Testis (tissue), 3 donors: Measurements from ENCODE around the gene HEPHL1. TPM values are rescaled to one million over a fixed set of nuclear protein-coding genes. Genes with fewer than 3 reads are reported as not detected.

Experiments used
- DNase-seq: peaks from one replicate; pipeline ENCODE4 v3.0.0-alpha.2; 2019
- H3K27ac ChIP-seq, 2 donors: fragments of 200-600 bp; sonication (generic); one replicate each; pipeline ENCODE4 v1.5.1; 2019
- H3K27me3 ChIP-seq: fragments of 200-600 bp; sonication (generic); one replicate; pipeline ENCODE4 v1.5.1; 2019
- H3K36me3 ChIP-seq: fragments of 200-600 bp; sonication (generic); one replicate; pipeline ENCODE4 v1.5.1; 2017; ENCODE audit warnings: low read depth; ENCODE audit errors: missing control alignments
- H3K4me1 ChIP-seq: fragments of 200-600 bp; sonication (generic); one replicate; pipeline ENCODE4 v1.5.1; 2019
- H3K4me3 ChIP-seq, 2 donors: fragments of 200-600 bp; sonication (generic); one replicate each; pipeline ENCODE4 v1.5.1; 2017 to 2019
- H3K9me3 ChIP-seq: fragments of 200-600 bp; sonication (generic); one replicate; pipeline ENCODE4 v1.5.1; 2017
- CTCF ChIP-seq, 3 experiments: fragments of 450-650 bp in 2 of 3; fragments of 200-600 bp in 1 of 3; sonication (generic) in 1 of 3; IDR thresholded peaks; one replicate each; pipeline ENCODE4 v1.5.1; 2016 to 2019; ENCODE audit warnings: antibody characterized with exemption in 3 of 3, mild to moderate bottlenecking in 2 of 3, moderate library complexity in 1 of 3
- POLR2A ChIP-seq: fragments of 450-650 bp; IDR thresholded peaks from one replicate; pipeline ENCODE4 v1.6.1; 2017; ENCODE audit warnings: antibody characterized with exemption, mild to moderate bottlenecking, moderate library complexity
- WGBS, 2 donors: methylation state at CpG; one replicate each; pipeline ENCODE4 v1.1.5; 2018; 5-methylcytosine and 5-hydroxymethylcytosine counted together
- intact Hi-C: fragments of 100-400 bp; cut with DNase I; formaldehyde crosslinking; loops from one replicate; pipeline ENCODE4 v1.15.1; 2023; ENCODE audit warnings: low total_unique reads
- polyA plus RNA-seq: library from polyadenylated mRNA; stranded (reverse); fragments of 350-450 nt; fragmentation: Illumina TruSeq; extraction: RNeasy Lipid Tissue Mini Kit (QIAGEN cat#74804); gene quantifications from one replicate; pipeline ENCODE4 v1.2.3, GENCODE V29; 2014; ENCODE audit warnings: low read depth, low replicate concordance; ENCODE audit not compliant: insufficient read depth
- total RNA-seq, 2 donors: library from RNA; depleted of rRNA; stranded (reverse); fragments of >200 nt; gene quantifications; one replicate each; pipeline ENCODE4 v1.2.3, GENCODE V29; 2016

The HEPHL1 gene
- total and polyA plus RNA-seq, 3 donors from 2014 or later: 0.24 to 0.87 (median 0.54) TPM

GRCh38 chr11:94139416-94139815 lies 118.3 kb downstream of the HEPHL1 start:
- H3K36me3 ChIP-seq: no peaks in the 10 kb centered on the region
- TF ChIP-seq CTCF (IDR thresholded peaks at IDR 0.05) (no peak), POLR2A (no peak)
- H3K9me3 ChIP-seq: no peaks in the 10 kb centered on the region
- 79 to 81% methylated on average over 4 of the region's 4 CpGs for WGBS, 2 donors
- no peak for DNase-seq
- H3K27me3 ChIP-seq: no peaks in the 10 kb centered on the region
- H3K27ac ChIP-seq: no peak overlapping the region
- H3K4me3 ChIP-seq: no peak overlapping the region
- H3K4me1 ChIP-seq: peaks cover 33% of the 10 kb centered on the region
- intact Hi-C loops: no loop called here

- no peak for DNase-seq
- Histone ChIP-seq H3K4me3 (no peak overlapping the region), H3K9me3 (no peaks in the 10 kb centered on the region), H3K36me3 (no peaks in the 10 kb centered on the region), H3K27me3 (no peaks in the 10 kb centered on the region), H3K27ac (no peak overlapping the region), H3K4me1 (peaks cover 26% of the 10 kb centered on the region)
- intact Hi-C loops: no loop called here
- TF ChIP-seq POLR2A (no peak), CTCF (IDR thresholded peaks at IDR 0.05) (no peak)
- 88 to 93% methylated on average over 2 of the region's 2 CpGs for WGBS, 2 donors
Measured at GRCh38 chr11:94140154-94140655, 119.1 kb downstream of the HEPHL1 start.

GRCh38 chr11:94141511-94142307 lies 120.6 kb downstream of the HEPHL1 start:
- intact Hi-C loops: no loop called here
- DNase-seq: no peak
- Histone ChIP-seq H3K36me3 (no peaks in the 10 kb centered on the region), H3K4me3 (no peak overlapping the region), H3K4me1 (peaks cover 28% of the 10 kb centered on the region), H3K9me3 (no peaks in the 10 kb centered on the region), H3K27me3 (no peaks in the 10 kb centered on the region), H3K27ac (peak overlapping the region; percentile 45 to 74)
- WGBS, 2 donors: 90 to 92% methylated on average over 10 to 12 of the region's 12 CpGs
- TF ChIP-seq CTCF (IDR thresholded peaks at IDR 0.05): no peak

- Histone ChIP-seq H3K36me3 (no peaks in the 10 kb centered on the region), H3K27ac (peak overlapping the region; percentile 61 to 74), H3K27me3 (no peaks in the 10 kb centered on the region), H3K4me3 (no peak overlapping the region), H3K4me1 (peaks cover 28% of the 10 kb centered on the region), H3K9me3 (no peaks in the 10 kb centered on the region)
- 78 to 83% methylated on average over 7 of the region's 7 CpGs for WGBS, 2 donors
- TF ChIP-seq CTCF (IDR thresholded peaks at IDR 0.05) (no peak), POLR2A (no peak)
- DNase-seq: no peak
- intact Hi-C loops: no loop called here
Measured at GRCh38 chr11:94142308-94143281, 121.4 kb downstream of the HEPHL1 start.
